ENCODE results near the gene PIBF1. TPM values are rescaled to one million over a fixed set of nuclear protein-coding genes. Genes with fewer than 3 reads are reported as not detected.

PIBF1 gene
- total RNA-seq, 3 donors from 2014 or later = 22.2 to 39.7 (median 26.5) TPM

- no peak for TF ChIP-seq POLR2A (IDR thresholded peaks at IDR 0.05)
- TF ChIP-seq POLR2AphosphoS5 (IDR thresholded peaks at IDR 0.05) = no peak
- TF ChIP-seq CTCF (IDR thresholded peaks at IDR 0.05) = no peak
- Histone ChIP-seq H3K9me3 (no peaks in the 10 kb centered on the region), H3K4me1 (no peaks in the 10 kb centered on the region), H3K36me3 (no peaks in the 10 kb centered on the region), H3K4me3 (no peak overlapping the region), H3K27me3 (no peaks in the 10 kb centered on the region), H3K27ac (no peak overlapping the region)
- intact Hi-C loops (cut with DNase I; ENCODE audit: low total_unique reads) = no loop called here
- no peak for DNase-seq (ENCODE audit: low spot score in 2 of 2)
Measured at GRCh38 chr13:73011751-73012150, 229.8 kb downstream of the PIBF1 start.

- Histone ChIP-seq H3K27me3 (no peaks in the 10 kb centered on the region), H3K4me3 (no peak overlapping the region), H3K4me1 (no peaks in the 10 kb centered on the region), H3K27ac (no peak overlapping the region), H3K9me3 (no peaks in the 10 kb centered on the region), H3K36me3 (no peaks in the 10 kb centered on the region)
- intact Hi-C loops (cut with DNase I; ENCODE audit: low total_unique reads) = no loop called here
- DNase-seq (ENCODE audit: low spot score in 2 of 2) = no peak
- TF ChIP-seq POLR2A (IDR thresholded peaks at IDR 0.05) (no peak), CTCF (IDR thresholded peaks at IDR 0.05) (no peak), POLR2AphosphoS5 (IDR thresholded peaks at IDR 0.05) (no peak)
Measured at GRCh38 chr13:73015805-73016204, 233.9 kb downstream of the PIBF1 start.

GRCh38 chr13:73018336-73018735 lies 236.4 kb downstream of the PIBF1 start:
- no peaks in the 10 kb centered on the region for H3K36me3 ChIP-seq
- H3K4me3 ChIP-seq = no peak overlapping the region
- no peak overlapping the region for H3K27ac ChIP-seq
- no peaks in the 10 kb centered on the region for H3K4me1 ChIP-seq
- no peaks in the 10 kb centered on the region for H3K27me3 ChIP-seq
- intact Hi-C loops (cut with DNase I; ENCODE audit: low total_unique reads) = no loop called here
- DNase-seq (ENCODE audit: low spot score in 2 of 2) = no peak
- H3K9me3 ChIP-seq = no peaks in the 10 kb centered on the region
- TF ChIP-seq CTCF (IDR thresholded peaks at IDR 0.05) (no peak), POLR2A (IDR thresholded peaks at IDR 0.05) (no peak)

GRCh38 chr13:73025217-73026012 lies 243.5 kb downstream of the PIBF1 start:
- no peak for DNase-seq (ENCODE audit: low spot score in 2 of 2)
- Histone ChIP-seq H3K9me3 (no peaks in the 10 kb centered on the region), H3K27me3 (no peaks in the 10 kb centered on the region), H3K27ac (no peak overlapping the region), H3K4me3 (no peak overlapping the region), H3K36me3 (no peaks in the 10 kb centered on the region), H3K4me1 (no peaks in the 10 kb centered on the region)
- intact Hi-C loops (cut with DNase I; ENCODE audit: low total_unique reads) = no loop called here
- TF ChIP-seq CTCF (IDR thresholded peaks at IDR 0.05) = no peak
- no peak for TF ChIP-seq POLR2A (IDR thresholded peaks at IDR 0.05)
- TF ChIP-seq POLR2AphosphoS5 (IDR thresholded peaks at IDR 0.05) = no peak

GRCh38 chr13:73034901-73035300 lies 253.0 kb downstream of the PIBF1 start:
- H3K4me1 ChIP-seq = no peaks in the 10 kb centered on the region
- H3K36me3 ChIP-seq = no peaks in the 10 kb centered on the region
- no peaks in the 10 kb centered on the region for H3K9me3 ChIP-seq
- no peak overlapping the region for H3K4me3 ChIP-seq
- DNase-seq (ENCODE audit: low spot score in 2 of 2) = no peak
- H3K27ac ChIP-seq = no peak overlapping the region
- intact Hi-C loops (cut with DNase I; ENCODE audit: low total_unique reads) = no loop called here
- H3K27me3 ChIP-seq = no peaks in the 10 kb centered on the region
- TF ChIP-seq CTCF (IDR thresholded peaks at IDR 0.05) (no peak), POLR2A (IDR thresholded peaks at IDR 0.05) (no peak), POLR2AphosphoS5 (IDR thresholded peaks at IDR 0.05) (no peak)
